ENCODE results near the gene FCER1A.

DNA sequence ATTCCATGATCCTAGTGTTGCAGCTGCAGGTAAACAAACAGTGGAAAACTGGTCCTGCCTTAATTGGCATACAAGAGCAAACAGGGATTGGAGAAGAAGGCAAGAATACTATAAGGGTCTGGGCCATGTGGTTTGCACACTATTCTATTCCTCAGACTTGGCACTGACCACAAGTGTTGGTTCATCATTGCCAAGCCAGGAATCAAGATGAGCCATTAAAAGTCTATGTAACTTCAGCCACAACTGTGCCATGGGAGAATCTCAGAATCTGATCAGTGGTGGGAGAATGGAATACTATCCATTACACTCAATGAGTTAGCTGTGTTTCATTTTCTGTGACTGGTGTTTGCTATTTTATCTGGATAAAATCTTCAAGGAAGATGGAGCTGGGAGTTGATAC lies 26.2 kb upstream of the FCER1A start:
- TF ChIP-seq, protein P1, sequence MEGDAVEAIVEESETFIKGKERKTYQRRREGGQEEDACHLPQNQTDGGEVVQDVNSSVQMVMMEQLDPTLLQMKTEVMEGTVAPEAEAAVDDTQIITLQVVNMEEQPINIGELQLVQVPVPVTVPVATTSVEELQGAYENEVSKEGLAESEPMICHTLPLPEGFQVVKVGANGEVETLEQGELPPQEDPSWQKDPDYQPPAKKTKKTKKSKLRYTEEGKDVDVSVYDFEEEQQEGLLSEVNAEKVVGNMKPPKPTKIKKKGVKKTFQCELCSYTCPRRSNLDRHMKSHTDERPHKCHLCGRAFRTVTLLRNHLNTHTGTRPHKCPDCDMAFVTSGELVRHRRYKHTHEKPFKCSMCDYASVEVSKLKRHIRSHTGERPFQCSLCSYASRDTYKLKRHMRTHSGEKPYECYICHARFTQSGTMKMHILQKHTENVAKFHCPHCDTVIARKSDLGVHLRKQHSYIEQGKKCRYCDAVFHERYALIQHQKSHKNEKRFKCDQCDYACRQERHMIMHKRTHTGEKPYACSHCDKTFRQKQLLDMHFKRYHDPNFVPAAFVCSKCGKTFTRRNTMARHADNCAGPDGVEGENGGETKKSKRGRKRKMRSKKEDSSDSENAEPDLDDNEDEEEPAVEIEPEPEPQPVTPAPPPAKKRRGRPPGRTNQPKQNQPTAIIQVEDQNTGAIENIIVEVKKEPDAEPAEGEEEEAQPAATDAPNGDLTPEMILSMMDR (IDR thresholded peaks at IDR 0.05), result no peak
- TF ChIP-seq POLR2A (IDR thresholded peaks at IDR 0.05), result no peak

All from thyroid gland (tissue), 4 donors.